HPDE6-E6E7 (cell line): ENCODE measurements around the gene SNX30.
A peak's percentile ranks its signal among the peaks of the same experiment; 100 is the strongest.

Experiments
- DNase-seq: peaks from one replicate; pipeline ENCODE4 v3.0.0; 2011; ENCODE audit warnings: missing footprints; ENCODE audit errors: extremely low spot score

SNX30 gene

GRCh38 chr9:112822618-112823017 lies 72.1 kb downstream of the SNX30 start:
- no peak for DNase-seq

GRCh38 chr9:112823257-112823656 lies 72.7 kb downstream of the SNX30 start:
- DNase-seq, result no peak

- no peak for DNase-seq
Measured at GRCh38 chr9:112831281-112831851, 80.8 kb downstream of the SNX30 start.

GRCh38 chr9:112831969-112832368 lies 81.4 kb downstream of the SNX30 start:
- no peak for DNase-seq

- DNase-seq, result no peak
Measured at GRCh38 chr9:112833081-112833480, 82.5 kb downstream of the SNX30 start.

- no peak for DNase-seq
Measured at GRCh38 chr9:112836394-112836793, 85.8 kb downstream of the SNX30 start.

GRCh38 chr9:112838342-112838741 lies 87.8 kb downstream of the SNX30 start:
- DNase-seq, result no peak

- no peak for DNase-seq
Measured at GRCh38 chr9:112839331-112839730, 88.8 kb downstream of the SNX30 start.

- no peak for DNase-seq
Measured at GRCh38 chr9:112841261-112841660, 90.7 kb downstream of the SNX30 start.

GRCh38 chr9:112842555-112842954 lies 92.0 kb downstream of the SNX30 start:
- DNase-seq, result no peak

- DNase-seq, result peak; percentile 73
Measured at GRCh38 chr9:112844771-112845542, 94.4 kb downstream of the SNX30 start.

GRCh38 chr9:112846528-112847488 lies 96.2 kb downstream of the SNX30 start:
- no peak for DNase-seq

GRCh38 chr9:112848316-112849151 lies 98.0 kb downstream of the SNX30 start:
- no peak for DNase-seq

- DNase-seq, result no peak
Measured at GRCh38 chr9:112849363-112849922, 98.9 kb downstream of the SNX30 start.

GRCh38 chr9:112850840-112851239 lies 100.3 kb downstream of the SNX30 start:
- DNase-seq, result no peak

- no peak for DNase-seq
Measured at GRCh38 chr9:112852741-112853504, 102.4 kb downstream of the SNX30 start.

GRCh38 chr9:112853882-112854585 lies 103.5 kb downstream of the SNX30 start:
- no peak for DNase-seq

GRCh38 chr9:112854657-112855056 lies 104.1 kb downstream of the SNX30 start:
- no peak for DNase-seq

- DNase-seq, result no peak
Measured at GRCh38 chr9:112856200-112856599, 105.6 kb downstream of the SNX30 start.

- no peak for DNase-seq
Measured at GRCh38 chr9:112856843-112857242, 106.3 kb downstream of the SNX30 start.
